Epithelial cell of esophagus (primary cell): ENCODE results near the gene PMEL.
"Not testable (repeated sequence)": the region's sequence is repeated elsewhere in the genome, so short reads cannot be mapped to it uniquely, and the experiment has no call there.

Experiments
- DNase-seq: peaks from one replicate; pipeline ENCODE4 v3.0.0; 2010; ENCODE audit warnings: low read depth
- H3K4me3 ChIP-seq: 2 replicates; pipeline ENCODE4 v1.5.1; 2011; ENCODE audit warnings: mild to moderate bottlenecking, low read length, control low read depth
- CTCF ChIP-seq: IDR thresholded peaks from 2 replicates; pipeline ENCODE4 v1.5.1; 2011; ENCODE audit warnings: low read depth, mild to moderate bottlenecking, low read length, control low read depth, inconsistent platforms; ENCODE audit not compliant: insufficient read depth; ENCODE audit errors: missing control alignments

PMEL gene

GRCh38 chr12:56004211-56004610 lies 38.4 kb upstream of the PMEL start:
- DNase-seq = no peak
- no peak overlapping the region for H3K4me3 ChIP-seq
- no peak for TF ChIP-seq CTCF

- not testable (repeated sequence) for DNase-seq, H3K4me3 ChIP-seq
These were observed 37.5 kb upstream of the PMEL start for GRCh38 chr12:56003376-56003775.

- no peak for DNase-seq
- H3K4me3 ChIP-seq = no peak overlapping the region
- TF ChIP-seq CTCF = no peak
These were observed 35.8 kb upstream of the PMEL start for GRCh38 chr12:56001487-56002100.

- DNase-seq, H3K4me3 ChIP-seq: not testable (repeated sequence)
These were observed 34.2 kb upstream of the PMEL start for GRCh38 chr12:55999999-56000540.

GRCh38 chr12:55999522-55999921 lies 33.7 kb upstream of the PMEL start:
- DNase-seq, H3K4me3 ChIP-seq: not testable (repeated sequence)

- peak; percentile 17 for DNase-seq
- peak overlapping the region; percentile 81 for H3K4me3 ChIP-seq
- no peak for TF ChIP-seq CTCF
These were observed 31.7 kb upstream of the PMEL start for GRCh38 chr12:55997535-55997859.

- peak within 1 kb of the TSS; percentile 81 for H3K4me3 ChIP-seq
- DNase-seq = peak; percentile 94
- TF ChIP-seq CTCF = no peak
These were observed 31.1 kb upstream of the PMEL start, which contains the start of gene SUOX for GRCh38 chr12:55996715-55997534. TSS of gene SUOX (plus strand) at chr12:55997276. CDS start at chr12:56002222, 4,946 bp downstream.

GRCh38 chr12:55996201-55996714 lies 30.4 kb upstream of the PMEL start:
- peak; percentile 70 for DNase-seq
- TF ChIP-seq CTCF = peak; percentile 88
- peak overlapping the region; percentile 81 for H3K4me3 ChIP-seq
